ENCODE data around the gene PRTFDC1. TPM values are rescaled to one million over a fixed set of nuclear protein-coding genes. Genes with fewer than 3 reads are reported as not detected.

Gene PRTFDC1
- total RNA-seq, 4 donors from 2014 or later, result 0.31 to 5.4 (median 2.3) TPM; not detected in 1

DNA sequence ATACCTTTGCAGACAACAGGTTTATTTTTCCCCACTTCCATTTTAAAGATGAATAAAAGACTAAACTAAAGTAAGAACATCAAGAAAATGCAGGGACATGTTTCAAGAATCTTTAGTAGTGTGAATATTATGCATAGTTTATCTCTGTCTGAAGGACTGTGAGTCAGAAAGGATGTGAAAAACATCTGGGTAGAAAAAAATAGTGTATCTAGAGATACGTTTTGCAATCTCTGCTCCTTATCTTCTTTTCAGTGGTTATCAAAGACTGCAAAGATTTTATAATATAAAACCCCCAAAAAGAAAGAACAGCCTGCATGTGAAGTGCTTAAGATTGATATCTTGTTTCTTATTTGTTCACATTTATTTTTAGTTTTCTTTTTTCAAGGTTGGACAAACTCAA, 126.9 kb downstream of the PRTFDC1 start:
- H3K27me3 ChIP-seq, result no peaks in the 10 kb centered on the region
- H3K27ac ChIP-seq, result no peak overlapping the region
- intact Hi-C loops (cut with DNase I; ENCODE audit: low total_unique reads), result no loop called here
- H3K4me1 ChIP-seq, result peaks cover 0 to 5% of the 10 kb centered on the region in 2 donors
- no peak for TF ChIP-seq CTCF (IDR thresholded peaks at IDR 0.05 in 4 of 5, conservative IDR thresholded peaks at IDR 0.05 in 1 of 5)
- TF ChIP-seq POLR2A (IDR thresholded peaks at IDR 0.05), result no peak
- DNase-seq (no peak), ATAC-seq (no peak)
- H3K9me3 ChIP-seq, result no peaks in the 10 kb centered on the region
- no peak overlapping the region for H3K4me3 ChIP-seq
- in situ Hi-C loops (cut with MboI; ENCODE audit: low sequenced_read_pairs in 4 of 4), result no loop called here
- no peaks in the 10 kb centered on the region for H3K36me3 ChIP-seq

GRCh38 chr10:24824536-24824935, 127.9 kb downstream of the PRTFDC1 start:
- H3K4me3 ChIP-seq, result no peak overlapping the region
- H3K36me3 ChIP-seq, result no peaks in the 10 kb centered on the region
- peaks cover 0 to 5% of the 10 kb centered on the region in 2 donors for H3K4me1 ChIP-seq
- ATAC-seq, result no peak
- H3K27ac ChIP-seq, result no peak overlapping the region
- DNase-seq, result no peak
- no peaks in the 10 kb centered on the region for H3K9me3 ChIP-seq
- intact Hi-C loops (cut with DNase I; ENCODE audit: low total_unique reads), result no loop called here
- in situ Hi-C loops (cut with MboI; ENCODE audit: low sequenced_read_pairs in 4 of 4), result no loop called here
- no peaks in the 10 kb centered on the region for H3K27me3 ChIP-seq
- TF ChIP-seq CTCF (IDR thresholded peaks at IDR 0.05 in 4 of 5, conservative IDR thresholded peaks at IDR 0.05 in 1 of 5) (no peak), POLR2A (IDR thresholded peaks at IDR 0.05) (no peak)

- H3K4me3 ChIP-seq, result no peak overlapping the region
- intact Hi-C loops (cut with DNase I; ENCODE audit: low total_unique reads), result no loop called here
- no peaks in the 10 kb centered on the region for H3K27me3 ChIP-seq
- no peak for TF ChIP-seq CTCF (IDR thresholded peaks at IDR 0.05 in 4 of 5, conservative IDR thresholded peaks at IDR 0.05 in 1 of 5)
- no peak for TF ChIP-seq POLR2A (IDR thresholded peaks at IDR 0.05)
- no peak overlapping the region for H3K27ac ChIP-seq
- no peak for DNase-seq
- H3K4me1 ChIP-seq, result peaks cover 0 to 5% of the 10 kb centered on the region in 2 donors
- H3K36me3 ChIP-seq, result no peaks in the 10 kb centered on the region
- no peak for ATAC-seq
- H3K9me3 ChIP-seq, result no peaks in the 10 kb centered on the region
- in situ Hi-C loops (cut with MboI; ENCODE audit: low sequenced_read_pairs in 4 of 4), result no loop called here
These were observed 128.3 kb downstream of the PRTFDC1 start for GRCh38 chr10:24824124-24824523.

GRCh38 chr10:24822590-24822989, 129.8 kb downstream of the PRTFDC1 start:
- TF ChIP-seq CTCF (IDR thresholded peaks at IDR 0.05 in 4 of 5, conservative IDR thresholded peaks at IDR 0.05 in 1 of 5), result no peak
- TF ChIP-seq POLR2A (IDR thresholded peaks at IDR 0.05), result no peak
- intact Hi-C loops (cut with DNase I; ENCODE audit: low total_unique reads) (no loop called here), in situ Hi-C loops (cut with MboI; ENCODE audit: low sequenced_read_pairs in 4 of 4) (no loop called here)
- Histone ChIP-seq H3K27ac (no peak overlapping the region), H3K9me3 (no peaks in the 10 kb centered on the region), H3K27me3 (no peaks in the 10 kb centered on the region), H3K36me3 (no peaks in the 10 kb centered on the region), H3K4me3 (no peak overlapping the region), H3K4me1 (peaks cover 0 to 5% of the 10 kb centered on the region in 2 donors)
- no peak for ATAC-seq
- no peak for DNase-seq

DNA sequence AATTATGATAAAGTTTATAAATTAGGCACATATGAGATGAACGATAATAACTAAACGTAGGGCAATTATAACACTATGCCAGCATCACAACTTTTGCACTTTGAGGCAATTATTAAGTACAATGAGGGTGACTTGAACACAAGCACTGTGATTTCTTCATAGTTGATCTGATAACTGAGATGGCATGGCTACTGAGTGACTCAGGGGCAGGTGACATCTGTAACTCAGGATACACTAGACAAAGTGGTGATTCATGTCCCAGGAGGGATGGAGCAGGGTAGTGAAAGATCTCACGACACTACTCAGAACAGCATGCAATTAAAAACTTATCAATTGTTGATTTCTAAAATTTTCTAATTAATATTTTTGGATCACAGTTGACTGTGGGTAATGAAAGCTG, 130.4 kb downstream of the PRTFDC1 start:
- ATAC-seq (peak; percentile 66 to 74), DNase-seq (peak in 1 of 2 donors; percentile 26)
- in situ Hi-C loops (cut with MboI; ENCODE audit: low sequenced_read_pairs in 4 of 4), result no loop called here

More for the DNA sequence above, 130.4 kb downstream of the PRTFDC1 start:
- intact Hi-C loops (cut with DNase I; ENCODE audit: low total_unique reads), result no loop called here
- no peaks in the 10 kb centered on the region for H3K9me3 ChIP-seq
- H3K36me3 ChIP-seq, result no peaks in the 10 kb centered on the region
- H3K27ac ChIP-seq, result no peak overlapping the region
- H3K27me3 ChIP-seq, result no peaks in the 10 kb centered on the region
- TF ChIP-seq CTCF (IDR thresholded peaks at IDR 0.05 in 4 of 5, conservative IDR thresholded peaks at IDR 0.05 in 1 of 5) (no peak), POLR2A (IDR thresholded peaks at IDR 0.05) (no peak)
- H3K4me3 ChIP-seq, result no peak overlapping the region
- peaks cover 0 to 5% of the 10 kb centered on the region in 2 donors for H3K4me1 ChIP-seq
